Posterior vena cava (tissue), 2 donors: ENCODE results near the gene PAEP. TPM values are rescaled to one million over a fixed set of nuclear protein-coding genes. Genes with fewer than 3 reads are reported as not detected.

Experiments used
- DNase-seq: peaks from one replicate; pipeline ENCODE4 v3.0.0-alpha.2; 2020; ENCODE audit warnings: low spot score
- intact Hi-C, 2 donors: fragments of 100-400 bp; cut with DNase I; formaldehyde crosslinking; loops; one replicate each; pipeline versions ENCODE4 v1.14.1 to v1.14.2; 2022 to 2023
- total RNA-seq, 2 donors: library from RNA; stranded (reverse); fragmentation: NEBNext Ultra II Directional; extraction: Animal tissue kit (Norgen Biotek cat#: 25700); gene quantifications; one replicate each; pipeline ENCODE4 v1.2.1, GENCODE V29; 2021
- donor health status: DM: yes; HTN: yes; CAD: no.
- donor health status: DM: yes; HTN: yes; CAD: no.

PAEP gene
- total RNA-seq, 2 donors from 2014 or later: not detected

GRCh38 chr9:135566552-135566951 lies 5.0 kb downstream of the PAEP start:
- peak; percentile 42 for DNase-seq
- intact Hi-C loops: no loop called here

GRCh38 chr9:135567311-135567710 lies 5.8 kb downstream of the PAEP start:
- DNase-seq: peak; percentile 35
- intact Hi-C loops: no loop called here

DNA sequence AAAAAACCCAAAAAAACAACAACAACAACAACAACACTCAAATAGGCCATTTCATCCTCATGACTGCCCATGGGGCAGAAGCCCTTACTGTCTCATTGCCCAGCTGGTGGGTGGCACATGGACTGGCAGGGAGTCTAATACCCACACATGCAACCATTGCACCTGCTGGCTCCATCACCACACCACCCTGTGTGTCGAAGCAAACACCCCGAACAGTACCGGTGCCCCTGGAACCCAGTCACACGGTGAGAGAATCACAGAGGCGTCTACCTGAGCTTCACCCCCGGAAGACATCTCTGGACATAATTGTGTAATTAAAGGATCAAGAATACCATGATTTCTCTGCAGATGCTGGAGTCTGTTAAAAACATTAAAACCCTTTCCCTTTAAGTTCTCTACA lies 6.5 kb downstream of the PAEP start:
- peak; percentile 35 for DNase-seq
- intact Hi-C loops: no loop called here

DNA sequence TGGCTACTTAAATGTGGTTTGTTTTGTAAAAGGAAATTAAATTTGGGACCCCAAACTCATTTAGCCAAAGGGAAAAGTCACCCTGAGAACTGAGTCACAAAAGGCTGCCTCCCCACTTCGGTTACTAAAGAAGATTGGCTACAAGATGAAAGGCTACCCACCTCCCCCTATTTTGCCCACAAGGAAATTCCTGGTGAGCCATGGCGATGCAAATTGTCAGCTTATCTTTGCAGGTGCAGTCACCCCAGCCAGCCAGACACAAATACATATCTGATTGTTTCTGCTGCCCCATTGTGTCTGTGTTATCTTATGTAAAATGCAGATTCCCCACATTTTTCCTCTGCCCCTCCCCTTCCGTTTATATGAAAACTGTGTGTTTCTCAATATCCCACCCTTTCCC lies 8.9 kb downstream of the PAEP start:
- no peak for DNase-seq
- intact Hi-C loops: no loop called here

DNA sequence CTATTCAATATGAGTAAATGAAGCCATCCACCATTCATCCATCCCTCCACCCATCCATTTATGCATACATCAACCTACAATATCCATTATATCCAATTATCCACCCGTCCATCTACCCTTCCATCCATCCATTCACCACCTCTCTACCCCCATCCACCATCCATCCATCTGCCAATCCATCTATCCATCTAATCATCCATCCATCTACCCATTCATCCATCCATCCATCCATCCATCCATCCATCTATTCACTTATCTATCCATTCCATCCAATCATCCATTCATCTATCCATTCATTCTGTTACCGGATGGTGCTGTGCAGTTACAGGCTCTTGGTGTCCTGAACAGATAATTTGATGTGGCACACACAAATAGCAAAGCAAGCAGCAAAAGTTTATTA lies 10.7 kb downstream of the PAEP start:
- intact Hi-C loops: no loop called here
- no peak for DNase-seq

DNA sequence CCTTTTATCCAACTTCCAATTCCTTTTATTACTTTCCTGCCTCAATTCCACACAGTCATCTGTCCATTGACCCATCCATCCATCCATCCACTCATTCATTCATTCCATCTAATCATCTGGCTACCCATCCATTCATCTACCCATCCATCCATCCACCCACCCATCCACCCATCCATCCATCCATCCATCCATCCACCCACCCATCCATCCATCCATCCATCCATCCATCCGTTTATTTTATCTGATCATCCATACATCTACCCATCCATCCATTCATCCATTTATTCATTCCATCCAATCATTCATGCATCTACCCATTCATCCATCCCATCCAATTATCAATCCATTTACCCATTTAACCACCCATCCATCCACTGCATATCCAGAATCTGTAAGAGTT lies 11.6 kb downstream of the PAEP start:
- intact Hi-C loops: no loop called here
- no peak for DNase-seq

- DNase-seq: no peak
- intact Hi-C loops: no loop called here
Observed at GRCh38 chr9:135574331-135574730, 12.8 kb downstream of the PAEP start.

- intact Hi-C loops: no loop called here
- peak; percentile 49 for DNase-seq
Observed at GRCh38 chr9:135574943-135575342, 13.4 kb downstream of the PAEP start.

DNA sequence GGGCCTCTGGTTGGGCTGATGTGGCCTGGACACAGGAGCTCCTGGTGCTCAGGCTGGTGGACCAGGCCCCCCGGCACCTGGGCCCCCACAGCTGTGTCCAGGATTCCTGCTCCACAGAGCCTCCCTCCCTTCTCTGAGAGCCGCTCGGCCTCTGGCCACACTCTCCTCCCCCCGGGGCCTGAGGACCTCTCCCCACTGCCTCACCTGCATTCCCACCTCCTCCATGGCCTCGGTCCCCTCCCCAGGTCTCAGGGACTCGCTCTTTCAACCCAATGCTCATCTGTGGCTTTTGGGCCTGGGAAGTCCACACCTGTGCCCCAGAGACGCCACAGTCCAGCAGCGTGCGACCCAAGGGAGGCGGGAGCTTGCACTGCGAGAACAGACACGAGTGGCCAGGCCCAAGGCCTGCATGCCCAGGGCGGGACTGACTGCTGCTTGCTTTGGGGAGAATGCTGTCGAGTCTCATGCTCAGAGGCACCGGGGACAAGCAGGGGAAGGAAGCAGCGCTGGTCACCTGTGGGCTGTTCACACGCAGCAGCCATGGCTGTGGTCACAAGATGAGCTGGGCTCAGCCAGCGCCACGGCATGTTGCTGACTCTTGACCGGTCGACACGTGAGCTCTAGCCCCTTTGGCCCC lies 14.6 kb downstream of the PAEP start:
- intact Hi-C loops: no loop called here
- peak; percentile 78 for DNase-seq

- intact Hi-C loops: no loop called here
- DNase-seq: peak; percentile 26
Observed at GRCh38 chr9:135577256-135577655, 15.7 kb downstream of the PAEP start.

- no peak for DNase-seq
- intact Hi-C loops: no loop called here
Observed at GRCh38 chr9:135579356-135579755, 17.8 kb downstream of the PAEP start.

- peak; percentile 28 for DNase-seq
- intact Hi-C loops: no loop called here
Observed at GRCh38 chr9:135579889-135580660, 18.5 kb downstream of the PAEP start.

GRCh38 chr9:135580664-135581380 lies 19.3 kb downstream of the PAEP start:
- DNase-seq: peak; percentile 63
- intact Hi-C loops: no loop called here

DNA sequence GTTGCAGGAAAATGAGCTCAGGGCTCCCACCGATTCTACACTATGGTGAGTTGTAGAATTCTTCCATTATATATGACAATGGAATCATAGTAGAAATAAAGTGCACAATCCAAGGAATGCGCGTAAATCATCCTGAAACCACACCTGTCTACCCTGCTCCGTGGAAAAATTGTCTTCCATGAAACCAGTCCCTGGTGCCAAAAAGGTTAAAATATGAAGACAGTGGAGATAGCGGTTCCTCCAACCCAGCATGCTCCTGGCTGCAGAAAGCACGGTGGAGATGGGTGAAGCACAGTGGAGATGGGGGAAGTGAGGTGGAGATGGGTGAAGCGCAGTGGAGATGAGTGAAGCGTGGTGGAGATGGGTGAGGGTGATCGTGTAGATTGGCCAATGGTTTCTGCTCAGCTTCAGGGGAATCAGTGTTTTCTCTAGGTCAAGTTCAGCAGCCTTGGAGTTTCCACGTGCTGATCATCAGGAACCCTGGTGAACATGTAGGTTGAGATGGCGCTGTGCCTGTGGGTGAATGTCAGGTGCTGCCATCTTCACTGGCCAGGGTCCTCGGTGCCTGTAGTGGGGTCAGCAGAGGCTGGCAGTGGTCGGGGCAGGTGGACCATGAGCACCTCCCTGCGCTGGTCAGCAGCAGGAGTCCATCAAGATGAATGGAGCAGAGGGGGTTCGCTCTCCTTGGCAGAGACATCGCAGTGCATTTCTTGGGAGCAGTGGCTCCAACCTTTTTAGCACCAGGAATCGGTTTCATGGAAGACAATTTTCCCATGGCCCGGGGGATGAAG lies 20.3 kb downstream of the PAEP start:
- peak; percentile 43 for DNase-seq
- intact Hi-C loops: no loop called here

DNA sequence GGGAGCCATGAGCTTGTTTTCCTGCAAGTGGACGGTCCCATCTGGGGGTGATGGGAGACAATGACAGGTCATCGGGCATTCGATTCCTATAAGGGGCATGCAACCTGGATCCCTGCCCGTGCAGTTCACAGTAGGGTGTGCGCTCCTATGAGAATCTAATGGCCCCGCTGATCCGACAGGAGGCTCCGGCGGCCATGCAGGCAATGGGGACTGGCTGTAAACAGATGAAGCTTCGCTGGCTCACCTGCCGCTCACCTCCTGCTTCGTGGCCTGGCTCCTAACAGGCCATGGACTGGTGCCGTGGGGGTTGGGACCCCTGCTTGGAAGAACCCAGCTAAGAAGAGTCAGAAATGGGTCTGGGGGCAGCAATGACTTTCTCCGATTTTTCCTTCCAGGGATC lies 21.0 kb downstream of the PAEP start:
- peak; percentile 65 for DNase-seq
- intact Hi-C loops: no loop called here

DNA sequence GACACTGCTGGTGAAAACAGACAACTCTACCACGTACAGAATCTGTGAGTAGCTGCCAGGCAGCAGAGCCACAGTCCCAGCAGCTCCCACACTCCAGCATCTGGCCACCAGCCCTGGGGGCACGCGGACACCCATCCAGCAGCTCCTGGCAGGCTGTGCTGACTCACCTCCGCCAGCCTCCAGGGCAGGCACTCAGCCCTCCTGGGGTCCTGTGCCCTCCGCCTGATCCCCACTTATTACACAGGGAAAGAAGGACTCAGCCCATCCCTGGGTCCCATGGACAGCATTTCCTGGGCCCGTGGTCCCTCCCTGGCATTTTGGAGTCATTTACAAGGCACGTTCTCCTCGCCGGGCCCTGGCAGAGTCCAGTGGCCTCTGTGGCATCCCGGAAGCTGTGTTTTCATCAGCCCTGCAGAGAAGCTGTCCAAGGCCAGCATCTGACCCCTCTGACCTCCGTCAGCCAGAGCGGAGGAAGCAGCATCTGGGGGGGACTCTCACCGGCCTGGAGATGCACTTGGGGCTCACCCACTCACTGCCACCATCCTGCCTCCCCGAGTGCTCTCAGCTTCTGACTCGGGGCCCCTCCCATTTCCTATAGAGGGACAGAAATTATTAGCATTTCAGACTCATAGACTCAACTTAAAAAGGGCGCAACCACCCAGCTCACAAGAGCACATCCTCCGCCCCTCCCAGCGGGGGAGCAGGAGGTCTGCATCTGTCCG lies 21.6 kb downstream of the PAEP start:
- DNase-seq: peak; percentile 53

DNA sequence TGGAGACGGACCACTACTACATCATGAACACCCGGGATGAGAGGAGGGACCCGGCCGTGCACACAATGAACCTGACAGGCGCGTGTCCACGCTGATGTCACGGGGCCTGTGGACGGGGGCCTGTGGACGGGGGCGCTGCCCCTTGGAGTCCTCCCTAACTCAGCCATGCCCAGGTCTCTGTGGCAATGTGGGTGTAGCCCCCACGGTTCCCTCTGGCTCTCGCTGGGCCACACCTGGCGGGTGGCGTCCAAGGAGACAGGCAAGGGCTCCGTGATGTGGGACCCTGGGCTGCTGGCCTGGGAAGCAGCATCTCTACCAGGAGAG lies 22.1 kb downstream of the PAEP start:
- intact Hi-C loops: no loop called here
- no peak for DNase-seq

More for the DNA sequence above, 21.6 kb downstream of the PAEP start:
- intact Hi-C loops: no loop called here

DNA sequence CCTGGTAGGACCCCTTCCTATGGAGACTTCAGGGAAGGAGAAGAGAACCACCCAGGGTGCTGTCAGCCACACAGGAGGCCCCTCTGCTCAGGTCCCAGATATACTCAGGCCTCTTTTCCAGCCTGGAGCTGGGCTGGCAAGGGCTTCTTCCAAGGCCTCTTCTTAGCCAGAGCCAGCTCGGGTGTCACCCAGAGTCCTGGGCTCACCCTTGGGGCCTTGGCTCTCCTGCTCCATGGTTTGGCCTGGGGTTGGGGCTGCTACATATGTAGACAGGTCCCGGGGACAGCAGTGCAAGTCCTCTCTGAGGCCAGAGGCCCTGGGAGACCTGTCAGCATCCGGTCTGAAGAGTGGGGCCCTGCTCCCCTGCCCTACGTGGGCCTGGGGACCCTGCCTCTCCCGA lies 22.8 kb downstream of the PAEP start:
- DNase-seq: peak; percentile 65
- intact Hi-C loops: no loop called here

- no peak for DNase-seq
- intact Hi-C loops: no loop called here
Observed at GRCh38 chr9:135584934-135585333, 23.4 kb downstream of the PAEP start.
